ENCODE measurements around the gene MMEL1. TPM values are rescaled to one million over a fixed set of nuclear protein-coding genes. Genes with fewer than 3 reads are reported as not detected.

MMEL1 gene
- total and polyA plus RNA-seq, 2 experiments from 2014 or later: 0.93 to 1.8 TPM

DNA sequence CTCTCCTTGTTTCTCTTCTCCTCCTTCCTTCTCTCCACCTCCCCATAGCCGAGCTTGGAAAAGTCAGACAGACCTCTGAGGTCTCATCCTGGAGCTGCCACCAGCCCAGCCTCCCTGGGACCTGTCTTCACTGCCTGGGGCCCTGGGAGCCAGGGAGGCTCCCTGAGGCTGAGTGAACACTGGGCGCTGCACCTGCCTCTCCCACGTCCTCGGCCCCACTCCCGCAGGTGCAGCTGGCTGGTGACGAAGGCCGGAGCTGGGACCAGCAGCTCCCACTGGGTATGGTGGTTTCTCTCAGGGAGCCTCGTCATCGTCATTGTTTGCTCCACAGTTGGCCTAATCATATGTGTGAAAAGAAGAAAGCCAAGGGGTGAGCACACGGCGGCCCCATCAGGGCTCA, 71.4 kb downstream of the MMEL1 start:
- Histone ChIP-seq H3K9me2 (replicated peaks; ENCODE audit: insufficient read depth) (no peaks in the 10 kb centered on the region), H3K9me3 (ENCODE audit: low read depth) (no peaks in the 10 kb centered on the region), H3K27me3 (no peaks in the 10 kb centered on the region), H2AFZ (no peak overlapping the region), H3K4me1 (ENCODE audit: insufficient read depth) (peaks cover 7% of the 10 kb centered on the region), H3K4me3 (no peak overlapping the region), H3K79me2 (no peaks in the 10 kb centered on the region), H4K20me1 (ENCODE audit: insufficient read depth, poor library complexity, severe bottlenecking) (no peaks in the 10 kb centered on the region), H3K27ac (no peak overlapping the region), H3K4me2 (no peak overlapping the region), H3K36me3 (replicated peaks; ENCODE audit: insufficient read depth, low read depth) (no peaks in the 10 kb centered on the region)
- no peak for TF ChIP-seq EZH2 (IDR thresholded peaks at IDR 0.05; ENCODE audit: borderline replicate concordance)
- TF ChIP-seq EZH2phosphoT487 (IDR thresholded peaks at IDR 0.05; ENCODE audit: low read depth, severe bottlenecking, unreplicated experiment): no peak
- TF ChIP-seq, protein P1, sequence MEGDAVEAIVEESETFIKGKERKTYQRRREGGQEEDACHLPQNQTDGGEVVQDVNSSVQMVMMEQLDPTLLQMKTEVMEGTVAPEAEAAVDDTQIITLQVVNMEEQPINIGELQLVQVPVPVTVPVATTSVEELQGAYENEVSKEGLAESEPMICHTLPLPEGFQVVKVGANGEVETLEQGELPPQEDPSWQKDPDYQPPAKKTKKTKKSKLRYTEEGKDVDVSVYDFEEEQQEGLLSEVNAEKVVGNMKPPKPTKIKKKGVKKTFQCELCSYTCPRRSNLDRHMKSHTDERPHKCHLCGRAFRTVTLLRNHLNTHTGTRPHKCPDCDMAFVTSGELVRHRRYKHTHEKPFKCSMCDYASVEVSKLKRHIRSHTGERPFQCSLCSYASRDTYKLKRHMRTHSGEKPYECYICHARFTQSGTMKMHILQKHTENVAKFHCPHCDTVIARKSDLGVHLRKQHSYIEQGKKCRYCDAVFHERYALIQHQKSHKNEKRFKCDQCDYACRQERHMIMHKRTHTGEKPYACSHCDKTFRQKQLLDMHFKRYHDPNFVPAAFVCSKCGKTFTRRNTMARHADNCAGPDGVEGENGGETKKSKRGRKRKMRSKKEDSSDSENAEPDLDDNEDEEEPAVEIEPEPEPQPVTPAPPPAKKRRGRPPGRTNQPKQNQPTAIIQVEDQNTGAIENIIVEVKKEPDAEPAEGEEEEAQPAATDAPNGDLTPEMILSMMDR (IDR thresholded peaks at IDR 0.05; ENCODE audit: poor library complexity): no peak
- 87% methylated on average over 11 of the region's 11 CpGs for WGBS (ENCODE audit: low lambda C conversion rate, missing lambda C conversion rate)
- no peak for DNase-seq (ENCODE audit: low spot score)

DNA sequence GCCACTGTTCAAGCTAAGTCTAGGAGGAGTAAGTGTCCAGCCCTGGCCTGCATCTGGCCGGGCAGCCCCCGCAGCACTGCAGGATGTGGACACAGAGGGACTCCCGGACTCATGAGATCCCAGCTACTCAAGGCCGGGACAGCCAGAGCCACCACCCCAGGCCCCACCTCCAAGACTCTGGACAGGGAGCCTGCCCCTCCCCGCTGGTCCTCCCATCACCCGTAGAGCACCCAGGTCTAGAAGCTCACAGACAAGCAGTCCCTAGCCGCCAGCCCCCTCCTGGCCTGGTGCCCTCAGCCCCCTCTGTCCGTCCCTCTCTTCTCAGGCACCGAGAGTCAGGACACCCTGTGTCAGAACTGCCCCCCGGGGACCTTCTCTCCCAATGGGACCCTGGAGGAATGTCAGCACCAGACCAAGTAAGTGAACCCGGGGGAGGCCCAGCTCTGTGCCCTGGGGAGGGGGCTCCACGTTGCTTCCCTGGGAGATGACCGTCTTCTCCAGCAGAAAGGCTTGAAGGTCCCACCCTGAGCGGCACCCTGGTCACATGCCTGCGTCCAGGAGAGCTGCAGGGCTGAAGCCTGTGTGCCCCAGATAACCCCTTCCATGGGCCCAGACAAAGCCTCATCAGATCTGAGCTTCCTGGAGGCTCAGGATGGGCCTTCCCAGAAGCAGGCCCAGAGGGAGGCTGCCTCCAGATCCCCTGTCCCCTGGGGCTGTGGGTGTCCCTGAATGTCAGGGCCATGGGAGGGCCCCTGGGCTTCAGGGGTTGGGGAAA, 72.3 kb downstream of the MMEL1 start:
- no peaks in the 10 kb centered on the region for H4K20me1 ChIP-seq (ENCODE audit: insufficient read depth, poor library complexity, severe bottlenecking)
- no peak overlapping the region for H2AFZ ChIP-seq
- no peaks in the 10 kb centered on the region for H3K27me3 ChIP-seq
- no peaks in the 10 kb centered on the region for H3K36me3 ChIP-seq (replicated peaks; ENCODE audit: insufficient read depth, low read depth)
- DNase-seq (ENCODE audit: low spot score): no peak
- H3K27ac ChIP-seq: no peak overlapping the region
- H3K4me2 ChIP-seq: no peak overlapping the region
- peaks cover 15% of the 10 kb centered on the region for H3K4me1 ChIP-seq (ENCODE audit: insufficient read depth)
- H3K4me3 ChIP-seq: no peak overlapping the region
- no peaks in the 10 kb centered on the region for H3K9me3 ChIP-seq (ENCODE audit: low read depth)
- TF ChIP-seq EZH2phosphoT487 (IDR thresholded peaks at IDR 0.05; ENCODE audit: low read depth, severe bottlenecking, unreplicated experiment): no peak
- TF ChIP-seq, protein P1 (IDR thresholded peaks at IDR 0.05; ENCODE audit: poor library complexity): no peak
- TF ChIP-seq EZH2 (IDR thresholded peaks at IDR 0.05; ENCODE audit: borderline replicate concordance): no peak
- H3K9me2 ChIP-seq (replicated peaks; ENCODE audit: insufficient read depth): no peaks in the 10 kb centered on the region
- WGBS (ENCODE audit: low lambda C conversion rate, missing lambda C conversion rate): 92% methylated on average over 13 of the region's 15 CpGs
- H3K79me2 ChIP-seq: no peaks in the 10 kb centered on the region

DNA sequence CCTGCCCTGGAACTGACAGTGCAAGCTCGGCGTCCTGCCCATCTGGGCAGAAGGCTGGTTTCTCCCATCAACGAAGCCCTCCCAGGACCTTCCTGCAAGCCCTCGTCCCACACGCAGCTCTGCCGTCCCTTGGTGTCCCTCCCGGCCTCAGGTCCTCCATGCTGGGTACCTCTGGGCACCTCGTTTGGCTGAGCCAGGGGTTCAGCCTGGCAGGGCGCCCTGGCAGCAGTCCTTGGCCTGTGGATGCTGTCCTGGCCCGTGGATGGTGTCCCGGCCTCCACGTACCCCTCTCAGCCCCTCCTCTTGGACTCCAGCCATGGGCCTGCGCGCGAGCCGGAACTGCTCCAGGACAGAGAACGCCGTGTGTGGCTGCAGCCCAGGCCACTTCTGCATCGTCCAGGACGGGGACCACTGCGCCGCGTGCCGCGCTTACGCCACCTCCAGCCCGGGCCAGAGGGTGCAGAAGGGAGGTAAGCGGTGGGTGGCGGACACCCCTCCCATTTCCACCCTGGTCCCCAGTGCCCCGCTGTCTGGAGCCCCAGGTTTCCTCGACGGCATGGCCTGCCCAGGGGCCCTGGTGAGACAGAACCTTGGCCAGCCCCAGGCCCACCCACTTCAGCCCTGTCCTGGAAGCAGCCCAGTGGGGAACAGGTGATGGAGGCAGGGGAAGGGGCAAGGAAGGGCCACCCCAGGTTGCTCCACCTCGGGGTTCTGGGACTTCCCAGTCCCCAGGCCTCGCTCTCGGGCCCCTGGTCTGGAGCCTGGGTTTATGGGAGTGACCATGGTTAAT, 73.1 kb downstream of the MMEL1 start:
- Histone ChIP-seq H4K20me1 (ENCODE audit: insufficient read depth, poor library complexity, severe bottlenecking) (no peaks in the 10 kb centered on the region), H3K4me1 (ENCODE audit: insufficient read depth) (peaks cover 15% of the 10 kb centered on the region), H3K4me2 (no peak overlapping the region), H3K9me2 (replicated peaks; ENCODE audit: insufficient read depth) (no peaks in the 10 kb centered on the region), H3K9me3 (ENCODE audit: low read depth) (no peaks in the 10 kb centered on the region), H3K27ac (no peak overlapping the region), H3K79me2 (no peaks in the 10 kb centered on the region), H3K27me3 (no peaks in the 10 kb centered on the region), H3K4me3 (no peak overlapping the region), H2AFZ (no peak overlapping the region), H3K36me3 (replicated peaks; ENCODE audit: insufficient read depth, low read depth) (no peaks in the 10 kb centered on the region)
- DNase-seq (ENCODE audit: low spot score): no peak
- TF ChIP-seq EZH2phosphoT487 (IDR thresholded peaks at IDR 0.05; ENCODE audit: low read depth, severe bottlenecking, unreplicated experiment): no peak
- TF ChIP-seq EZH2 (IDR thresholded peaks at IDR 0.05; ENCODE audit: borderline replicate concordance): no peak
- TF ChIP-seq, protein P1 (IDR thresholded peaks at IDR 0.05; ENCODE audit: poor library complexity): no peak
- 90% methylated on average over 32 of the region's 35 CpGs for WGBS (ENCODE audit: low lambda C conversion rate, missing lambda C conversion rate)

All from hepatocyte (in vitro differentiated cells).